ENCODE measurements around the gene STAC3.

STAC3 gene

GRCh38 chr12:57225680-57226210 lies 25.2 kb downstream of the STAC3 start:
- no peak for TF ChIP-seq CTCF (IDR thresholded peaks at IDR 0.05; ENCODE audit: low read depth, low read length)
- H3K4me3 ChIP-seq (replicated peaks in 1 of 2; ENCODE audit: low read depth in 2 of 2, low read length in 2 of 2) = no peak overlapping the region
- no peak for DNase-seq (ENCODE audit: low read depth in 2 of 2)

GRCh38 chr12:57224973-57225679 lies 25.9 kb downstream of the STAC3 start:
- no peak for TF ChIP-seq CTCF (IDR thresholded peaks at IDR 0.05; ENCODE audit: low read depth, low read length)
- DNase-seq (ENCODE audit: low read depth in 2 of 2) = peak in 1 of 2 donors; percentile 49
- no peak overlapping the region for H3K4me3 ChIP-seq (replicated peaks in 1 of 2; ENCODE audit: low read depth in 2 of 2, low read length in 2 of 2)

- no peak for TF ChIP-seq CTCF (IDR thresholded peaks at IDR 0.05; ENCODE audit: low read depth, low read length)
- H3K4me3 ChIP-seq (replicated peaks in 1 of 2; ENCODE audit: low read depth in 2 of 2, low read length in 2 of 2) = no peak overlapping the region
- no peak for DNase-seq (ENCODE audit: low read depth in 2 of 2)
These were observed 26.6 kb downstream of the STAC3 start for GRCh38 chr12:57224278-57224972.

GRCh38 chr12:57223191-57224165 lies 27.5 kb downstream of the STAC3 start:
- H3K4me3 ChIP-seq (replicated peaks in 1 of 2; ENCODE audit: low read depth in 2 of 2, low read length in 2 of 2) = no peak overlapping the region
- no peak for DNase-seq (ENCODE audit: low read depth in 2 of 2)

GRCh38 chr12:57222286-57223190 lies 28.4 kb downstream of the STAC3 start:
- no peak overlapping the region for H3K4me3 ChIP-seq (replicated peaks in 1 of 2; ENCODE audit: low read depth in 2 of 2, low read length in 2 of 2)
- no peak for DNase-seq (ENCODE audit: low read depth in 2 of 2)
- no peak for TF ChIP-seq CTCF (IDR thresholded peaks at IDR 0.05; ENCODE audit: low read depth, low read length)

More at GRCh38 chr12:57223191-57224165, 27.5 kb downstream of the STAC3 start:
- TF ChIP-seq CTCF (IDR thresholded peaks at IDR 0.05; ENCODE audit: low read depth, low read length) = no peak

All from cardiac fibroblast (primary cell).